Neural crest cell (in vitro differentiated cells): Measurements from ENCODE around the gene MRAS. TPM values are rescaled to one million over a fixed set of nuclear protein-coding genes. Genes with fewer than 3 reads are reported as not detected.

Experiments
- DNase-seq: peaks from one replicate; pipeline ENCODE4 v3.0.0; 2021; ENCODE audit warnings: low read depth, mixed read lengths, low spot score
- H3K27ac Mint-ChIP-seq: one replicate; pipeline ENCODE4 v1.8.0; 2021; ENCODE audit warnings: mild to moderate bottlenecking, mixed read lengths; ENCODE audit not compliant: unreplicated experiment
- H3K27me3 Mint-ChIP-seq: 2 replicates; pipeline ENCODE4 v1.8.0; 2021; ENCODE audit warnings: low read depth, mild to moderate bottlenecking, mixed read lengths
- H3K36me3 Mint-ChIP-seq: 2 replicates; pipeline ENCODE4 v1.8.0; 2021; ENCODE audit warnings: low read depth, mild to moderate bottlenecking, mixed read lengths
- H3K4me1 Mint-ChIP-seq: 2 replicates; pipeline ENCODE4 v1.8.0; 2021; ENCODE audit warnings: mixed read lengths
- H3K4me3 Mint-ChIP-seq: one replicate; pipeline ENCODE4 v1.8.0; 2021; ENCODE audit warnings: mild to moderate bottlenecking, mixed read lengths
- H3K9me3 Mint-ChIP-seq: 2 replicates; pipeline ENCODE4 v1.8.0; 2021; ENCODE audit warnings: mixed read lengths
- total RNA-seq: library from RNA; stranded (reverse); gene quantifications from 2 replicates; pipeline ENCODE4 v1.2.1, GENCODE V29; 2021
- TF ChIP-seq, protein P1 (sequence below): fragments of 200-600 bp; sonication (generic); conservative IDR thresholded peaks from 2 replicates; pipeline ENCODE4 v1.5.0; 2021; ENCODE audit warnings: antibody characterized with exemption, mild to moderate bottlenecking

Gene MRAS
- total RNA-seq, 1 donor from 2014 or later, result 27.0 TPM

DNA sequence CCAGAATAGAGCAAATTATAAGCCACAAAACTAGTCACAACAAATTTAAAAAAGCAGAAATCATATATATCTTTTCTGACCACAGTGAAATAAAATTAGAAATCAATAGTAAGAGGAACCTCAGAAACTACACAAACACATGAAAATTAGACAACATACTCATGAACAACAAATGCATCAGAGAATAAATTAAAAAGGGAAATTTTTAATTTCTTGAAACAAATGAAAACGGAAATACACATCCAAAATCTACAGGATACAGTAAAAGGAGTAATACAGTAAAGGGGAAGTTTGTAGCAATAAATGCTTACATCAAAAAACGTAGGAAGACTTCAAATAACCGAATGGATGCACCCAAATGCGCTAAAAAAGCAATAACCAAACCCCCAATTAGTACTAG is 37.9 kb upstream of the MRAS start:
- Mint-ChIP-seq H3K9me3 (peaks cover 17% of the 10 kb centered on the region), H3K4me3 (no peak overlapping the region), H3K36me3 (peaks cover 13% of the 10 kb centered on the region), H3K4me1 (no peaks in the 10 kb centered on the region), H3K27ac (no peak overlapping the region), H3K27me3 (peaks cover 43% of the 10 kb centered on the region)
- DNase-seq, result no peak
- TF ChIP-seq, protein P1, sequence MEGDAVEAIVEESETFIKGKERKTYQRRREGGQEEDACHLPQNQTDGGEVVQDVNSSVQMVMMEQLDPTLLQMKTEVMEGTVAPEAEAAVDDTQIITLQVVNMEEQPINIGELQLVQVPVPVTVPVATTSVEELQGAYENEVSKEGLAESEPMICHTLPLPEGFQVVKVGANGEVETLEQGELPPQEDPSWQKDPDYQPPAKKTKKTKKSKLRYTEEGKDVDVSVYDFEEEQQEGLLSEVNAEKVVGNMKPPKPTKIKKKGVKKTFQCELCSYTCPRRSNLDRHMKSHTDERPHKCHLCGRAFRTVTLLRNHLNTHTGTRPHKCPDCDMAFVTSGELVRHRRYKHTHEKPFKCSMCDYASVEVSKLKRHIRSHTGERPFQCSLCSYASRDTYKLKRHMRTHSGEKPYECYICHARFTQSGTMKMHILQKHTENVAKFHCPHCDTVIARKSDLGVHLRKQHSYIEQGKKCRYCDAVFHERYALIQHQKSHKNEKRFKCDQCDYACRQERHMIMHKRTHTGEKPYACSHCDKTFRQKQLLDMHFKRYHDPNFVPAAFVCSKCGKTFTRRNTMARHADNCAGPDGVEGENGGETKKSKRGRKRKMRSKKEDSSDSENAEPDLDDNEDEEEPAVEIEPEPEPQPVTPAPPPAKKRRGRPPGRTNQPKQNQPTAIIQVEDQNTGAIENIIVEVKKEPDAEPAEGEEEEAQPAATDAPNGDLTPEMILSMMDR, result no peak

DNA sequence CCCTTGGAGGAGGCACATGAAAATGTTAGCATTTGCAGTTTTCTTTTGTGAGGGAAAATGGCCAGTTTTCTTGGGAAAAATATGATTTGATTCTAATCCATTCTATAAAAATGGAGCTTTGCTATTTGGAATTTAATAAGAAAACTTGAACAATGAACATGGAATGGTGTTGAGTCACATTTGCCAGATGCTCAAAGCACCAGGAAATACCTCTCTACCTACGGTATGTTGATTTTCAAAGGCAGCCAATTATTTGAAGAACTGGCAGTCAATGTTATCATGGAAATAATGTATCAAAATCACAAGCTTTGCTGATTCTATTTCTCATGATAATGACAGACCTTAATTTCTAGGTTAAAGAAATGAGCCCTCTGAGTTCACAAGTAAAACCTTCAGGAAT is 33.6 kb upstream of the MRAS start:
- peaks cover 3% of the 10 kb centered on the region for H3K36me3 Mint-ChIP-seq
- H3K9me3 Mint-ChIP-seq, result peaks cover 4% of the 10 kb centered on the region
- TF ChIP-seq, protein P1, result no peak
- DNase-seq, result no peak
- peaks cover 43% of the 10 kb centered on the region for H3K27me3 Mint-ChIP-seq
- H3K4me3 Mint-ChIP-seq, result no peak overlapping the region
- H3K4me1 Mint-ChIP-seq, result no peaks in the 10 kb centered on the region
- no peak overlapping the region for H3K27ac Mint-ChIP-seq

DNA sequence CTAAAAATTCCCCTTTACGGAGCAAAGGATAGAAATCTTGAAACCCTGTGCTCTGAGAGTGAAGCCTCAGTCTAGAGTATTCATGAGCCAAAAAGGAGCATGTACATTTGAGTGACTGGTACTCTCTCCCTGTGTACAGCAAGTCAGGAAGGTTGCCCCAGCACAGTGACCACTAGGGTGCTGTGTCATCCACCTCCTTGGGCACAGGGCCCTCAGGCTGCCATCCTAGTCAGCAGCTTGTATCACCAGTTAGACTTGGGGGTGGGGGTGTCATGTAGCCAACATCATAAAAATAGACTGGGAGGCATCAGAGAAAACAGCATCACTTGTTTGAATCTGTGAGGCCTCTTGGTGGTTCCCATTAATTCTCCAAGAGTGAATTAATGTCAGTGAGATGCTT is 30.7 kb upstream of the MRAS start:
- H3K4me3 Mint-ChIP-seq, result no peak overlapping the region
- no peaks in the 10 kb centered on the region for H3K36me3 Mint-ChIP-seq
- DNase-seq, result no peak
- H3K4me1 Mint-ChIP-seq, result peaks cover 8% of the 10 kb centered on the region
- peaks cover 14% of the 10 kb centered on the region for H3K27me3 Mint-ChIP-seq
- no peaks in the 10 kb centered on the region for H3K9me3 Mint-ChIP-seq
- H3K27ac Mint-ChIP-seq, result no peak overlapping the region
- TF ChIP-seq, protein P1, result no peak

DNA sequence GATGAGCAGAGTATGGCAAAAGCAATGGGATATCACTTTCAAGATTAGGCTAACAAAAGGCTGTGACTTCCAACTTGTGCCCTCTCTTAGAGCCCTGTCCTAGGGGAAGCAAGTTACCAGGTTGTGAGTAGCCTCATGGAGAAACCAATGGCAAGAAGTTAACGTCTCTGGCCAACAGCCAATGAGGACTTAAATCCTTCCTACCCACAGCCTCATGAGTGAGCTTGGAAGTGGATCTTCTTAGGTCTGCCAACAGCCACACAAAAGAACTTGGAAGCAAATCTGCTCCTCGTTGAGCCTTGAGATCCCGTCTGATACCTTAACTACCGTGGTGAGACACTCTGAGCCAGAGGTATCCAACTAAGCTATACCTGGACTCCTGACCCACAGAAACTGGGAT is 24.4 kb upstream of the MRAS start:
- TF ChIP-seq, protein P1, result no peak
- Mint-ChIP-seq H3K9me3 (no peaks in the 10 kb centered on the region), H3K27me3 (peaks cover 6% of the 10 kb centered on the region), H3K4me3 (no peak overlapping the region), H3K36me3 (no peaks in the 10 kb centered on the region), H3K4me1 (peaks cover 14% of the 10 kb centered on the region), H3K27ac (no peak overlapping the region)
- no peak for DNase-seq

DNA sequence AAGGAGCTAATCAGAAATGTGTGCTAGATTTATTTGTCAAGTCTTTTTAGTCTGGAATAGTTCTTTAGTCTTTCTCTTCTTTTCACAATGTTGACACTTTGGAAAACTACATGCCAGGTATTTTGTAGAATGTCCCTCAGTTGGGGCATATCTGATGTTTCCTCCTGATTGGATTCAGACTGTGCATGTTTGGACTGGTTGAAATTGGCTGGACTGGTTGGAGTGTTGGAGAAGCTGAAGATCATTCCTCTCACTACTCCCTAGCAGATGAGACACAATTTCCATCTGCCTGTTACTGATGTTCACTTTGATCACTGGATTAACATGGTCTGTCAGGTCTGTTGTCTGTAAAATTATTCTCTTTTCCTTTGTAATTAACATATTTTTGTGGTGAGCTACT is 22.4 kb upstream of the MRAS start:
- DNase-seq, result no peak
- Mint-ChIP-seq H3K27me3 (peaks cover 13% of the 10 kb centered on the region), H3K9me3 (no peaks in the 10 kb centered on the region), H3K36me3 (no peaks in the 10 kb centered on the region), H3K4me3 (no peak overlapping the region), H3K4me1 (peaks cover 24% of the 10 kb centered on the region), H3K27ac (no peak overlapping the region)
- TF ChIP-seq, protein P1, result no peak
